ENCODE results near the gene PDE3B. TPM values are rescaled to one million over a fixed set of nuclear protein-coding genes. Genes with fewer than 3 reads are reported as not detected.
"Not testable (repeated sequence)": the region's sequence is repeated elsewhere in the genome, so short reads cannot be mapped to it uniquely, and the experiment has no call there.

Gene PDE3B
- total RNA-seq, 1 experiment from 2014 or later, result 6.6 TPM

- no peak for DNase-seq
- H3K4me3 ChIP-seq (ENCODE audit: insufficient read depth, low read depth, low read length), result no peak overlapping the region
- H3K36me3 ChIP-seq (replicated peaks; ENCODE audit: control insufficient read depth, insufficient read depth, low read length), result no peaks in the 10 kb centered on the region
- no peaks in the 10 kb centered on the region for H3K27me3 ChIP-seq (ENCODE audit: control insufficient read depth, insufficient read depth, low read length)
These were observed 84.1 kb downstream of the PDE3B start for GRCh38 chr11:14727746-14728145.

DNA sequence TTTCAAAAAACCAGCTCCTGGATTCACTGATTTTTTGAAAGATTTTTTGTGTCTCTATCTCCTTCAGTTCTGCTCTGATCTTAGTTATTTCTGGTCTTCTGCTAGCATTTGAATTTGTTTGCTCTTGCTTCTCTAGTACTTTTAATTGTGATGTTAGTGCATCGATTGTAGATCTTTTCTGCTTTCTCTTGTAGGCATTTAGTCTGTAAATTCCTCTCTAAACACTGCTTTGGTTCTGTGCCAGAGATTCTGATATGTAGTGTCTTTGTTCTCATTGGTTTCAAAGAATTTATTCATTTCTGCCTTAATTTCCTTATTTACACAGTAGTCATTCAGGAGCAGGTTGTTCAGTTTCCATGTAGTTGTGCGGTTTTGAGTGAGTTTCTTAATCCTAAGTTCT, 96.9 kb downstream of the PDE3B start:
- not testable (repeated sequence) for DNase-seq; H3K36me3 ChIP-seq (replicated peaks; ENCODE audit: control insufficient read depth, insufficient read depth, low read length); H3K4me3 ChIP-seq (ENCODE audit: insufficient read depth, low read depth, low read length); H3K27me3 ChIP-seq (ENCODE audit: control insufficient read depth, insufficient read depth, low read length)

DNA sequence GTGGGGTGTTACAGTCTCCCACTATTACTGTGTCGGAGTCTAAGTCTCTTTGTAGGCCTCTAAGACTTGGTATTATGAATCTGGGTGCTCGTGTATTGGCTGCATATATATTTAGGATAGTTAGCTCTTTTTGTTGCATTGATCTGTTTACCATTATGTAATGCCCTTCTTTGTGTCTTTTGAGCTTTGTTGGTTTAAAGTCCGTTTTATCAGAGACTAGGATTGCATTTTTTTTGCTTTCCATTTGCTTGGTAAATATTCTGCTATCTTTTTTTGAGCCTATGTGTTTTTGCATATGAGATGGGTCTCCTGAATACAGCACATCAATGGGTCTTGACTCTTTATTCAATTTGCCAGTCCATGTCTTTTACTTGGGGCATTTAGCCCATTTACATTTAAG, 97.6 kb downstream of the PDE3B start:
- no peak for DNase-seq
- H3K27me3 ChIP-seq (ENCODE audit: control insufficient read depth, insufficient read depth, low read length), result no peaks in the 10 kb centered on the region
- no peak overlapping the region for H3K4me3 ChIP-seq (ENCODE audit: insufficient read depth, low read depth, low read length)
- H3K36me3 ChIP-seq (replicated peaks; ENCODE audit: control insufficient read depth, insufficient read depth, low read length), result no peaks in the 10 kb centered on the region

- Histone ChIP-seq H3K36me3 (replicated peaks; ENCODE audit: control insufficient read depth, insufficient read depth, low read length) (no peaks in the 10 kb centered on the region), H3K4me3 (ENCODE audit: insufficient read depth, low read depth, low read length) (no peak overlapping the region), H3K27me3 (ENCODE audit: control insufficient read depth, insufficient read depth, low read length) (no peaks in the 10 kb centered on the region)
- no peak for DNase-seq
These were observed 99.4 kb downstream of the PDE3B start for GRCh38 chr11:14742849-14743559.

- H3K4me3 ChIP-seq (ENCODE audit: insufficient read depth, low read depth, low read length); H3K36me3 ChIP-seq (replicated peaks; ENCODE audit: control insufficient read depth, insufficient read depth, low read length); H3K27me3 ChIP-seq (ENCODE audit: control insufficient read depth, insufficient read depth, low read length); DNase-seq: not testable (repeated sequence)
These were observed 100.1 kb downstream of the PDE3B start for GRCh38 chr11:14743667-14744066.

- Histone ChIP-seq H3K36me3 (replicated peaks; ENCODE audit: control insufficient read depth, insufficient read depth, low read length) (no peaks in the 10 kb centered on the region), H3K27me3 (ENCODE audit: control insufficient read depth, insufficient read depth, low read length) (no peaks in the 10 kb centered on the region), H3K4me3 (ENCODE audit: insufficient read depth, low read depth, low read length) (no peak overlapping the region)
- no peak for DNase-seq
These were observed 103.3 kb downstream of the PDE3B start for GRCh38 chr11:14746857-14747395.

DNA sequence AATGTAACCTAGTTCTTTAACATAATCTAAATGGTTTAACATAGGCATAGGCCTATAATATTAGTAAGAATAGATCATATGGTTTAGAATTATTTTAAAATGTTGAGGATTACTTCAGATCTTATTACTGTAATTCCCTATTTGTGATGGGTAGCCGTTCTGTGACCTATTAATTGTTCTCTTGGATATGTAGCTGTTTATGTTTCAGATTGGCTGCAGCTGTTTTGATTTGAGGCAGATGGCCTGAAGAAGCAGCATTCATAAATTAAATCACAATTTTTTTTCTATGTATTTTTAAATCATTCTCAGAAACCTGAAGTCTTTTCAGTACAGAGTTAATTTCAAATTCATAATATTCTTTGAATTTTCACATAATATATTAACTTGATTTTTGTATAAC, 104.5 kb downstream of the PDE3B start:
- no peak overlapping the region for H3K4me3 ChIP-seq (ENCODE audit: insufficient read depth, low read depth, low read length)
- no peaks in the 10 kb centered on the region for H3K36me3 ChIP-seq (replicated peaks; ENCODE audit: control insufficient read depth, insufficient read depth, low read length)
- DNase-seq, result no peak
- no peaks in the 10 kb centered on the region for H3K27me3 ChIP-seq (ENCODE audit: control insufficient read depth, insufficient read depth, low read length)

DNA sequence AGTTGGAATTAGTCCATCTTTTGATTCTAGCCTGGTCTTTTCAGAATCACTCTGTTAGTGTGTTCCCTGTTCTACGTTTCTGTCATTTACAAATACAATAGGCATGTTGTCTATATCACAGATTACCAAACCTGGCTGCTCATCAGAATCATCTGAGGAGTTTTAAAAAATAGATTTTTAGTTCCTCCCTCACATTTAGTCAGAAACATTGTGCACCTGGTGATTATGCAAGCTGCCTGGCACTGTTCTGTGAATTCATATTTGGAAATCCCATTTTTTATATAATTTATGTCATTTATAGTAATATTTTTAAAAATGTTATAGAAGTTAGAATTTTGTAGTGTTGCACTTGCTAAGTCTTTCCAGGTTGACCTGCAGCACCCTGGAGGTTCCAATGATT, 107.3 kb downstream of the PDE3B start:
- Histone ChIP-seq H3K27me3 (ENCODE audit: control insufficient read depth, insufficient read depth, low read length) (no peaks in the 10 kb centered on the region), H3K36me3 (replicated peaks; ENCODE audit: control insufficient read depth, insufficient read depth, low read length) (no peaks in the 10 kb centered on the region), H3K4me3 (ENCODE audit: insufficient read depth, low read depth, low read length) (no peak overlapping the region)
- DNase-seq, result no peak

DNA sequence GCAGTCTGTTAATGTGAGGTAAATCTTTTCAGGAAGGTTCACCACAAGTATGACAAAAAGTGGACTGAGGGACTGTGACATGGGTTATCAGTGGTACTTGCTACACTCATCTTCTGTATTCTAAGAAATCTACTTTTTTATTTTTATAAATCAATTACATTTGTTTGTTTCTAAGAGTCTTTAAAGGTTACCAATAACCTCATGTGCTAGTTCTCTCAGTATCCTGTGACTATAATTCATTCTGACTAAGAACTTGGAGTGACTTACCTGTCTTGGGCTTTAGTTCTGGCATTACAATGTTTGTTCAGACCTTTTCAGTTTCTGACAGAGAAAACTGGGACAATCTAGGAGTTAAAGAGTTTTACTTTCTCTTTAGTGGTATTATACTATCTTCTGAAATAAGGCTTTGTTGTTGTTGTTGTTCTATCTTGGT, 108.4 kb downstream of the PDE3B start:
- DNase-seq, result no peak
- Histone ChIP-seq H3K27me3 (ENCODE audit: control insufficient read depth, insufficient read depth, low read length) (no peaks in the 10 kb centered on the region), H3K36me3 (replicated peaks; ENCODE audit: control insufficient read depth, insufficient read depth, low read length) (no peaks in the 10 kb centered on the region), H3K4me3 (ENCODE audit: insufficient read depth, low read depth, low read length) (no peak overlapping the region)

- H3K36me3 ChIP-seq (replicated peaks; ENCODE audit: control insufficient read depth, insufficient read depth, low read length), result no peaks in the 10 kb centered on the region
- no peaks in the 10 kb centered on the region for H3K27me3 ChIP-seq (ENCODE audit: control insufficient read depth, insufficient read depth, low read length)
- no peak overlapping the region for H3K4me3 ChIP-seq (ENCODE audit: insufficient read depth, low read depth, low read length)
- DNase-seq, result no peak
These were observed 111.5 kb downstream of the PDE3B start for GRCh38 chr11:14755140-14755539.

GRCh38 chr11:14756349-14756748, 112.7 kb downstream of the PDE3B start:
- Histone ChIP-seq H3K4me3 (ENCODE audit: insufficient read depth, low read depth, low read length) (no peak overlapping the region), H3K27me3 (ENCODE audit: control insufficient read depth, insufficient read depth, low read length) (no peaks in the 10 kb centered on the region), H3K36me3 (replicated peaks; ENCODE audit: control insufficient read depth, insufficient read depth, low read length) (no peaks in the 10 kb centered on the region)
- DNase-seq, result no peak

DNA sequence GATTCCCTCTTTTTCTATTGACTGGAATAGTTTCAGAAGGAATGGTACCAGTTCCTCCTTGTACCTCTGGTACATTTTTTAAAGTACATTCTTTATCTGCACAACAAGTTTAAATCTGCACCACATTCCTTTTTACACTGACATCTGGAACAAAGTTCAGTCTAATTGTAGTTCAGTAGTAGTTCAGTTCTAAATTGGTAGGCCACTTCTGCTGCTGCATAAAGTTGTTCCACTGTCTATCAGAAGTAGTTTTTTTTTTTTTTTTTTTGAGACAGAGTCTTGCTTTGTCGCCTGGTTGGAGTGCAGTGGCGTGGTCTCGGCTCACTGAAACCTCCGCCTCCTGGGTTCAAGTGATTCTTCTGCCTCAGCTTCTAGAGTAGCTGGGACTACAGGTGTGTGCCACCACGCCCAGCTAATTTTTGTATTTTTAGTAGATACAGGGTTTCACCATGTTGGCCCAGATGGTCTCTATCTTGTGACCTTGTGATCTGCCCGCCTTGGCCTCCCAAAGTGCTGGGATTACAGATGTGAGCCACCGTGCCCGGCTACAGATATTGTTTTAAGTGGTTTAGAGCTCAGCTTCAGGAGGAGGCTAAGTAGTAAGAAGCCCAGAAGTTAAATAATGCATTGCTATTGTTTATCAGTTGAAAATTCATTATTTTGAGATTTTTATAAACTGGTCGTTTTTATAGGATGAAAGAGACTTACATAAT, 115.9 kb downstream of the PDE3B start:
- not testable (repeated sequence) for H3K27me3 ChIP-seq (ENCODE audit: control insufficient read depth, insufficient read depth, low read length); DNase-seq; H3K4me3 ChIP-seq (ENCODE audit: insufficient read depth, low read depth, low read length); H3K36me3 ChIP-seq (replicated peaks; ENCODE audit: control insufficient read depth, insufficient read depth, low read length)

DNA sequence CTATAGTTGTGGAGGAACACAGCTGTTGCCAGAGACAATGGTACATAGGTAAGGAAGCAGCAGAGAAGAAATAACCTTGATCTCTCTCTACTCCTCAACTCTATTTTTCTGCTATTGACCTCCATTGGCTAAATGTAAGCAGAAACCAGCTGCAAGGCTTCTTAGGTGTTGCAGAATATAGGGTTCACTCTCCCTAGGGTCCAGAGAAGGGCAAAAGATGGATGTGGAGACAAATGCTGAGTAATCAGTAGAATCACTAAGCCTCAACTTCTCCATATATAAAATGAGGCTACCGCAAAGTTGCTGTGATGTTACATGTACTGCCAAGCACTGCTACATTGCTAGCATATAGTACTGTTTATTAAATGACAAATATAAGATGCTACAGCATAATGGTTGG, 120.6 kb downstream of the PDE3B start:
- Histone ChIP-seq H3K36me3 (replicated peaks; ENCODE audit: control insufficient read depth, insufficient read depth, low read length) (no peaks in the 10 kb centered on the region), H3K27me3 (ENCODE audit: control insufficient read depth, insufficient read depth, low read length) (no peaks in the 10 kb centered on the region), H3K4me3 (ENCODE audit: insufficient read depth, low read depth, low read length) (no peak overlapping the region)
- DNase-seq, result no peak

DNA sequence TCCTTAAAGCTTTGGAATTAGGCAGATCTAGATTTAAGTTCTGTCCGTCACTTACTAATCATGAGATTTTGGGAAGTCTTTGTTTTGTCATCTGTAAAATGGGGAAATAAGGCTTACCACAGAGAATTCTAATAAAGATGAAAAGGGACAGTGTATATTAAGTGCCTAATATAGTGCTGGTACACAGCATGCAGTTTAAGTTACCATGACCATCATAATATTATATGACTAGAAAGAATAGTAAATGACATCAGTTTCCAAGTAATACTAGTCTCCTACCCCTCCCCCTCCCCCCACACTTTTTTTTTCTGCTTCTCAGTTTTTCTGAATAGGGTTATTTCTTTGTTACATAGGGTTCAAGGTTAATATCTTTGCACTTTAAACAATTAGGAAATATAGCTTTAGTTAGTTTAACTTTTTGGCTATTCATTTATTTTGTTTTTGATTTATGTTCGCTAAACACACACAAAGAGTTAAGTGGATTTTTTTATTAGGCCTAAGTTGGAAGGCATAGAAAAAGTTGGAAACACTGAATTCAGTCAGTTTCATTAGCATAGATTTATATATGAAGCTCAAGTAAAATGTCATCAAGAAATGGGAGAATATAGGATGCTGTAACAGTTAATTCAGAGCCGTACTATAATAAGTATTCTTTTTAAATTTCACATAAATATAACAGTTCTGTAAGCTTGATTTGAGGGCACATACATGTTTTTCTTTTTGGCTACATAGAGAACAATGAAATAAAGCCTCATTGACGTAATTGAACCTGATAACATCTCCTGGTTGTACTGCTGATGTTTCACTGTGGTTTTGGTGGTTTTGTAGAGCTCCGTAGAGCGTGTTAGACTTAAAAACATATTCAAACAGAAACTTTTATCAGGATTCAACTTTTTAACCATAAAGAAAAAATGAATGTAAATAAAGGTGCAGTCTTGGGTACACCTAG, 121.2 kb downstream of the PDE3B start:
- no peak for DNase-seq
- no peaks in the 10 kb centered on the region for H3K27me3 ChIP-seq (ENCODE audit: control insufficient read depth, insufficient read depth, low read length)
- no peaks in the 10 kb centered on the region for H3K36me3 ChIP-seq (replicated peaks; ENCODE audit: control insufficient read depth, insufficient read depth, low read length)
- no peak overlapping the region for H3K4me3 ChIP-seq (ENCODE audit: insufficient read depth, low read depth, low read length)
